GM12874 (cell line): Measurements from ENCODE around the gene CTNNBL1.

ENCODE experiments used
- TF ChIP-seq, protein P1 (sequence below): IDR thresholded peaks from 2 replicates; pipeline ENCODE4 v1.5.1; 2011; ENCODE audit warnings: low read depth, mild to moderate bottlenecking, control low read depth, low read length, moderate library complexity; ENCODE audit not compliant: insufficient read depth

The CTNNBL1 gene

DNA sequence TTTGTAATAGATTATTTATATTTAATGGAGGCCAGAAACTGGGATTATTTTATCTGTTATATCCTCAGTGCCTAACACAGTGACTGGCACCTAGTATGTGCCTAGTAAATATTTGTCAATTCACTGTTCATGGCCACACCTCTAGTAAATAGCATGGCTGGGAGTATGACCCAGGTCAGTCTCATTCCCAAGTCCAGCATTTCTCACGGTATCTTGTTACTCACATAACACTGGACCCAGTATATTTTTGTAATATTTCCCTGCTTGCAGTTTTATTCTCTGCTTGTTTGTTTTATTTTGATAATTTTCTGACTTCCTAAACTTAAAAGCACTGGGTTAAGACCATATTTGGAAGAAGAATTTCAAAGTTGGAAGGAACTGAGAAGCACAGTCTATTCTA is 47.7 kb downstream of the CTNNBL1 start:
- TF ChIP-seq, protein P1, sequence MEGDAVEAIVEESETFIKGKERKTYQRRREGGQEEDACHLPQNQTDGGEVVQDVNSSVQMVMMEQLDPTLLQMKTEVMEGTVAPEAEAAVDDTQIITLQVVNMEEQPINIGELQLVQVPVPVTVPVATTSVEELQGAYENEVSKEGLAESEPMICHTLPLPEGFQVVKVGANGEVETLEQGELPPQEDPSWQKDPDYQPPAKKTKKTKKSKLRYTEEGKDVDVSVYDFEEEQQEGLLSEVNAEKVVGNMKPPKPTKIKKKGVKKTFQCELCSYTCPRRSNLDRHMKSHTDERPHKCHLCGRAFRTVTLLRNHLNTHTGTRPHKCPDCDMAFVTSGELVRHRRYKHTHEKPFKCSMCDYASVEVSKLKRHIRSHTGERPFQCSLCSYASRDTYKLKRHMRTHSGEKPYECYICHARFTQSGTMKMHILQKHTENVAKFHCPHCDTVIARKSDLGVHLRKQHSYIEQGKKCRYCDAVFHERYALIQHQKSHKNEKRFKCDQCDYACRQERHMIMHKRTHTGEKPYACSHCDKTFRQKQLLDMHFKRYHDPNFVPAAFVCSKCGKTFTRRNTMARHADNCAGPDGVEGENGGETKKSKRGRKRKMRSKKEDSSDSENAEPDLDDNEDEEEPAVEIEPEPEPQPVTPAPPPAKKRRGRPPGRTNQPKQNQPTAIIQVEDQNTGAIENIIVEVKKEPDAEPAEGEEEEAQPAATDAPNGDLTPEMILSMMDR, result no peak

- TF ChIP-seq, protein P1, result no peak
These were observed 48.3 kb downstream of the CTNNBL1 start for GRCh38 chr20:37742131-37742530.

DNA sequence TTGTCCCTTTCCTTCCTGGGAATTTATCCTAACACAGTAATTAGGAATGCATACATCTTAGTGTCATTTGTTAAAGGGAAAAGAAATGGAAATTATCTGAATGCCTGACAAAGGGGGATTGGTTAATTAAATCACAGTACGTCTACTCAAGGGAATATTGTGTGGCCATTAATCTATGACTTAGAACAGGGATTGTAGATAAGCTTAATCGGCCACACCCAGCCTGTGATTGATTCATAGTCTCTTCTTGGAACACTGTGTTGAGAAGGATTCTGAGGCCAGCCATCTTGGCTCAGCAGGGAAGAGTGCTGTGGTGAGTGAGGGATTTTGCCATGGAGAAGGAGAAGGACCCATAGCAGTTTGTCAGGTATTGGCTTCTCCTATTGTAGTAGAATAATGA is 50.5 kb downstream of the CTNNBL1 start:
- TF ChIP-seq, protein P1, result no peak

- TF ChIP-seq, protein P1, result no peak
These were observed 51.7 kb downstream of the CTNNBL1 start for GRCh38 chr20:37745553-37745952.

- TF ChIP-seq, protein P1, result no peak
These were observed 54.2 kb downstream of the CTNNBL1 start for GRCh38 chr20:37748015-37748414.

GRCh38 chr20:37749218-37749617 is 55.4 kb downstream of the CTNNBL1 start:
- TF ChIP-seq, protein P1, result no peak

DNA sequence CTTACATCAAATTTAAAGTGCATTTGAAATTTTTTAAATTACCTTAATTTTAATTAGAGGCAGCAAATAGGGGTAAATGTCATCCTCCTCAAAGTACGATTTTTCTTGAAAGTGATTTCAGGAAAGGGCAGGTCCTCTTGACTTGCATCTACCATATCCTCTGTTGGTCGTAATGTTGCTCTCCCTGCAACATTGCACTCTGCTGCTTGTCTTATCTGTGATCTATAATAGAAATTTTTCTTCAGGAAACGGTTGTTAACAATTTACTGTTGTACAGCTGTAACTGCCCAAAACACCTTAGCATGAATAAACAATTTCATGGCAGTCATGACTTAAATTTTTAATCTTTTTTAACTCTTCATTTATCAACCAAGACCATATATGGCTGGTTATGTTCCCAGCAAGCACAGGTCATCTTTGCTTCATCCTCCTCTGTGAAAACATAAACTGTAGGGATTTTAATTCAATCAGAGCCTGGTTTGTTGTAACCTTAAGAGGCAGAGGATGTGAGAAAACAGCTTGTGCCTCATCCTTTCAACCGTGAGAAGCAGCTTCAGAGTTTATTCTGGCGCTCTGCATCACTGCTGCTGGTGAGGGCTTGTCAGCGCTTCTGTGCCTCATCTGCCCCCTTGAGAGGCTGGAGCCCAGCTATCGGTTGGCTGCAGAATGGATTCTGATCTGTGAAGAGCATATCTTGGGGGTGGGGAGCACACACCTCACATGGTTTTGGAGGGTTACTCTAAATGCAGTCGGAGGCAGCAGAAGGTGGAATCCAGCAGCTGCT is 56.0 kb downstream of the CTNNBL1 start:
- TF ChIP-seq, protein P1, result no peak
